HG02943 (cell line): ENCODE results near the gene PRKAG1.
A peak's percentile ranks its signal among the peaks of the same experiment; 100 is the strongest.
"Not testable (repeated sequence)": the region's sequence is repeated elsewhere in the genome, so short reads cannot be mapped to it uniquely, and the experiment has no call there.

Experiments used
- ATAC-seq: cut with Tn5 transposase; IDR thresholded peaks from one replicate; pipeline ENCODE4 v1.9.1; 2021; ENCODE audit warnings: mild to moderate bottlenecking, low read depth, moderate library complexity; ENCODE audit not compliant: unreplicated experiment

PRKAG1 gene

GRCh38 chr12:49018261-49019119 lies at the start of gene PRKAG1:
Gene PRKAG1 (minus strand): TSS chr12:49018776. CDS start chr12:49018740, 36 bp downstream.
- peak; percentile 81 for ATAC-seq

GRCh38 chr12:49066120-49066519 lies 47.5 kb upstream of the PRKAG1 start:
- ATAC-seq = no peak

DNA sequence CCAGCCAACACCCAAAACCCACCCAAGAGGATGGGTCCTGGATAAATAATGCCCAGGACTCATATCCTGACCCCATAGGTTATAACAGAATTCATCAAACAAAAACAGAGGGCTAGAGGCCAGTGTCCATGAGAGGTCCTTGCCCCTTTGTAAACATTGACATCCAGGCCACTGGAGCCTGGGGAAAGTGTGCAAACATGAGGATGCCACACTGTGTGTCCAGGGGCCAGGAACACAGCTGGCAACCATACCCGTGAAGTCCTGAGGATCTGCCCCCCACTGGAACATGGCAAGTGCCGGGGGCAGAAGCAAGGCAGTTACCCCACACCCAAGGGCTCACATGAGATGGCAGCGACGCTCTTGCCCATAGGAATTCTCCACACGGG lies 46.2 kb upstream of the PRKAG1 start:
- ATAC-seq = no peak

DNA sequence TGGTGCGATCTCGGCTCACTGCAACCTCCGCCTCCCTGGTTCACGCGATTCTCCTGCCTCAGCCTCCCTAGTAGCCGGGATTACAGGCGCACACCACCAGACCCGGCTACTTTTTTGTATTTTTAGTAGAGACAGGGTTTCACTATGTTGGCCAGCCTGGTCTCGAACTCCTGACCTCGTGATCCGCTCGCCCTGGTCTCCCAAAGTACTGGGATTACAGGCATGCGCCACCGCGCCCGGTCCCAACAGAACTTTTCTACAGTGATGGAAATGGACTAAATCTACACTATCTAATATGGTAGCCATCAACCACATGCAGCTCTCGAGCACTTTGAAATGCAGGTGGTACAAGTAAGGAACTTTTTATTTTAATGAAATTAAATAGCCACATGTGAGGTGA lies 43.3 kb upstream of the PRKAG1 start:
- ATAC-seq = not testable (repeated sequence)

DNA sequence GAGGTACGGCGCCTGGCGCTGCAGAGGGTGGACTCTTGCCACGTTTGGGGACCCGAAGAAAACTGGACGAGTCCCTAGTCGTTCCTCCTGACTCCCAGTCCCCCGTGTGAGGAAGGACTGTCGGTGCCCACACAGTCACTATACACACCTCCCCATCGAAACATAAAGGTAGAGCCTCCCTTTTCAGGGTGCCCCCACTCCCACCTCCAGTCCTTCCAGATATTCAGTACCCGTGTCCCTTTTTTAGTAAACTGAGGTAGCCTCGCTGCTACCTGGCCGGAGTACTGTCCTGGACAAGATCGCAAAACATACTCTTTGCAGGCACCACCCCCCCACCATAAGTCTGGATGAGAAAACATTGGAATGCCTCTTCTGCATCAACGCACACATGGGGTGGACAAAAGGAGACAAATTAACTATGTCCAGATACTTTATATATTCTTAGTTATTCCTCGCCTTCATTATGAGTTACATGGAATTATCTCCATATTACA lies 42.6 kb upstream of the PRKAG1 start:
- ATAC-seq = no peak

- ATAC-seq = peak; percentile 50
These were observed 41.9 kb upstream of the PRKAG1 start, which contains the start of gene KMT2D for GRCh38 chr12:49060237-49061156. Gene KMT2D (minus strand): TSS chr12:49060794. CDS start chr12:49055324, 5,470 bp downstream.

- ATAC-seq = peak; percentile 15
These were observed 41.0 kb upstream of the PRKAG1 start for GRCh38 chr12:49059299-49060171.

GRCh38 chr12:49059045-49059298 lies 40.4 kb upstream of the PRKAG1 start:
- no peak for ATAC-seq

DNA sequence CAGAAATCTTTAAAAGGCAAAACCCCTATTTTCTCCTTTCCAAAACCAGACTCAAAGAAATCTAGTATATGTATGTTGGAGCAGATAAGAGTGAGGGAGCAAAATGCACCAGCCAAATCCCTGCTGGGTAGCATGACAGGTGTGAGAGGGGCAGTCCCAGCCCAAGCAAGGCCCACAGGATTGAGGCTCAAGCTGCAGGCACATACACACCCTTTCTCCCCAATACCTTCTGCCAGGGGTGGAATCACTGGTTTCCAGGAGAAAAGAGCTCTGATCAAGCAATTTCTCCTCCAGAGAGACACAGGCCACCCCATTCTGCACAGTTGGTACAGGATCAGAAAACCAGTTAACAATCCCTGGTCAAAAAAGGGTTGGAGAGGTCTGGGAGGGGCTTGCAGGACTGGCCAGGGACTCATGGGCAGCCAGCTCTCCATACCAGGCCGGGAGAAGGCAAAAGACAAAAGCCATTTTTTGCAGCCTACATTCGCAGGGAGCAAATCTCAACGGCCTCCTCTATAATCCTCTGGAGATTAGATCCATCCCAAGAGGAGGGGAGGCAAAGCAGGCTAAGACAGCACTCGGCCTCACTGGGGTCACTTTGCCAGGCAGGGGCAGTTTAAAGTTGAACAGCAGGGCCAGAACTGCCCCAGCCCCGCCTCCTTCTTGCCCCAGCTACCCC lies 39.9 kb upstream of the PRKAG1 start:
- ATAC-seq = no peak

DNA sequence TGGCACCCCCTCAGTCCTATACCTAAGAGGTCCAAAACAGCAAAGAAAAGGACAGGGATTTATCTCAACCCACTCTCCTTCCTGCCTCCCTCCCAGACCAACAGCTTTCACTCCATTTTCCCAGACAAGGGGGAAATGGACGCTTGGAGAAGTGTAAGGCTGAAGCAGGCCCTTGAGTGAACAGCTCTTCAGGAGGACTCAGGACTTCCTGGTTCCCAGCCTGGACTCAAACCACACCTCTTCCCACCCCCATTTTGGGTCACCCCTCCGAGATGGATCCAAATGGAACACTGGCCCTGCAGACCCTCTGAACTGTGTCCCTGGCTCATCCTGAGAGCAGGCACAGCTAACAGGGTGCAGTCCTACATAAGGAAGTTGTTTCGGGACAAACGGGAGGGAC lies 39.3 kb upstream of the PRKAG1 start:
- ATAC-seq = no peak

GRCh38 chr12:49055978-49056754 lies 37.6 kb upstream of the PRKAG1 start:
- peak; percentile 60 for ATAC-seq

DNA sequence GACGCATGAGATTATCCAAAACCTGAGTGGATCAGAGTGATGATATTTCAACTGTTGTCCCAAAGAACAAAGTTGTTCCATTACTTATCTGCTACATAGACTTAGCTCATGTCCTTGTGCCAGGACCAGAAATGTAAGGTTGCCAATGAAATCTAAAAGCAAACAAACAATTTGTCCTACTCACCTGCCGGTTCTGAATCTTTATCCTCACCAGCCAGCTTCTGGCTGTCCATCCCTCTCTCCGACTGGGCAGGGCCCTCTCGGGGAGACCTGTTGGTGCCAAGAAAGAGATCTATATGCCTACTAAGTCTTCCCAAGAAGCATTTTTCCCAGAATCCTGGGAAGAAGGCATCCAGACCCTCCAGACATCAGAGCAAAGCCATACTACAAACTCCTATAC lies 36.5 kb upstream of the PRKAG1 start:
- ATAC-seq = no peak

- ATAC-seq = no peak
These were observed 35.9 kb upstream of the PRKAG1 start for GRCh38 chr12:49054524-49054923.

DNA sequence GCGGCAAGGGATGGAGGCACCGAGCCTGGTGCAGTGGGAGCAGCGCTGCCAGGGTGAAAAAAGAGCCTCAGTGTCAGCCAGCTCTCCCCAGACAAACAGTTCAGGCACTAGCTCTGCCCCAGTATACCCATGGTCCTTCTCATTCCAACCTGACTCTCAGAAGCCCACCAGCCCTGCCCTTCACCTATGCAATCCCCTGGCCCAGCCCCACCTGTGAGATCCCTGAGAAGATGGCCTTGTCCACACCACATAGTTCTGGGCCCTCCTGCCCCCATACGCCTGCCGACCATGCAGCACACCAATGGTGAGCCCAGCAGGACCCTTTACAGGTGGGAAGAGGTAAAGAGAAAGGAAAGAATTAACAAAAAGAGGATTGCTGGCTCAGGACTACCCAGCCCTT lies 35.5 kb upstream of the PRKAG1 start:
- ATAC-seq = no peak

- no peak for ATAC-seq
These were observed 34.1 kb upstream of the PRKAG1 start for GRCh38 chr12:49052451-49053208.

- no peak for ATAC-seq
These were observed 33.3 kb upstream of the PRKAG1 start for GRCh38 chr12:49051777-49052438.

DNA sequence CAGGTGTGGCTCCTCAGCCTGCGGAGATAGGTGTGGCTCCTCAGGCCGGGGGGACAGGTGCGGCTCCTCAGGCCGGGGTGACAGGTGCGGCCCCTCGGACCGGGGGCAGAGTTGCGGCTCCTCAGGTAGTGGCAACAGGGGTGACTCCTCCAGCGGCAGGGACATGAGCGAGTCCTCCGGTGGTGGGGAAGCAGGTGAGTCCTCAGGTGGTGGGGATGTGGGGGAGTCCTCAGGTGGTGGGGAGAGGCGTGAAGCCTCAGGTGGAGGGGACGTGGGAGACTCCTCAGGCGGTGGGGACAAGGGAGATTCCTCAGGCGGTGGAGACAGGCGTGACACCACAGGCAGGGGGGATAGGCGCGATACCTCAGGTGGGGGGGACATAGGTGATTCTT lies 32.8 kb upstream of the PRKAG1 start:
- no peak for ATAC-seq
